Gastroesophageal sphincter (tissue), 4 donors: ENCODE results near the gene LMF2. TPM values are rescaled to one million over a fixed set of nuclear protein-coding genes. Genes with fewer than 3 reads are reported as not detected.

ENCODE experiments used
- ATAC-seq: fragments of 150-250 bp; one replicate; pipeline ENCODE4 v1.9.1; 2016; ENCODE audit warnings: mild to moderate bottlenecking, moderate library complexity
- H3K27ac ChIP-seq, 4 donors: fragments of 200-600 bp; sonication (generic) in 3 of 4; 1 replicate in 3 of 4; 2 replicates in 1 of 4; pipeline ENCODE4 v1.5.1; 2016 to 2019
- H3K27me3 ChIP-seq: fragments of 200-600 bp; sonication (generic); one replicate; pipeline ENCODE4 v1.5.1; 2019
- H3K36me3 ChIP-seq, 2 donors: fragments of 200-600 bp; sonication (generic); one replicate each; pipeline ENCODE4 v1.5.1; 2019; ENCODE audit warnings: control low read depth in 1 of 2
- H3K4me1 ChIP-seq, 3 donors: fragments of 200-600 bp; sonication (generic); 1 replicate in 2 of 3; 2 replicates in 1 of 3; pipeline ENCODE4 v1.5.1; 2016 to 2019; ENCODE audit warnings: control low read depth in 2 of 3
- H3K4me3 ChIP-seq, 2 donors: fragments of 200-600 bp; sonication (generic); one replicate each; pipeline ENCODE4 v1.5.1; 2019; ENCODE audit warnings: mild to moderate bottlenecking in 1 of 2, moderate library complexity in 1 of 2
- H3K9me3 ChIP-seq, 3 donors: fragments of 200-600 bp; sonication (generic); one replicate each; pipeline ENCODE4 v1.5.1; 2017 to 2019; ENCODE audit warnings: control low read depth in 2 of 3
- EP300 ChIP-seq: sonication (generic); formaldehyde crosslinking; IDR thresholded peaks from one replicate; pipeline ENCODE4 v1.6.1; 2017; ENCODE audit warnings: antibody characterized with exemption, mild to moderate bottlenecking
- POLR2A ChIP-seq, 2 donors: fragments of 450-650 bp; IDR thresholded peaks; one replicate each; pipeline ENCODE4 v1.6.1; 2017; ENCODE audit warnings: antibody characterized with exemption in 2 of 2, mild to moderate bottlenecking in 2 of 2, moderate library complexity in 1 of 2
- POLR2AphosphoS5 ChIP-seq: sonication (generic); formaldehyde crosslinking; IDR thresholded peaks from one replicate; pipeline ENCODE4 v1.6.1; 2017; ENCODE audit warnings: antibody characterized with exemption
- WGBS, 2 donors: methylation state at CpG; one replicate each; pipeline ENCODE4 v1.1.5; 2018; ENCODE audit warnings: low coverage in 1 of 2; 5-methylcytosine and 5-hydroxymethylcytosine counted together
- total RNA-seq, 4 donors: library from RNA; depleted of rRNA; stranded (reverse); fragments of >200 nt; gene quantifications; one replicate each; pipeline ENCODE4 v1.1.0, GENCODE V29; 2016
- TF ChIP-seq, protein P1 (sequence below), 4 experiments: fragments of 200-600 bp in 2 of 4; fragments of 450-650 bp in 2 of 4; sonication (generic) in 1 of 4; IDR thresholded peaks; one replicate each; pipeline ENCODE4 v1.5.1; 2017 to 2019; ENCODE audit warnings: antibody characterized with exemption in 4 of 4, mild to moderate bottlenecking in 2 of 4, moderate library complexity in 2 of 4

LMF2 gene
- total RNA-seq, 4 donors from 2014 or later = 35.5 to 58.4 (median 45.1) TPM

DNA sequence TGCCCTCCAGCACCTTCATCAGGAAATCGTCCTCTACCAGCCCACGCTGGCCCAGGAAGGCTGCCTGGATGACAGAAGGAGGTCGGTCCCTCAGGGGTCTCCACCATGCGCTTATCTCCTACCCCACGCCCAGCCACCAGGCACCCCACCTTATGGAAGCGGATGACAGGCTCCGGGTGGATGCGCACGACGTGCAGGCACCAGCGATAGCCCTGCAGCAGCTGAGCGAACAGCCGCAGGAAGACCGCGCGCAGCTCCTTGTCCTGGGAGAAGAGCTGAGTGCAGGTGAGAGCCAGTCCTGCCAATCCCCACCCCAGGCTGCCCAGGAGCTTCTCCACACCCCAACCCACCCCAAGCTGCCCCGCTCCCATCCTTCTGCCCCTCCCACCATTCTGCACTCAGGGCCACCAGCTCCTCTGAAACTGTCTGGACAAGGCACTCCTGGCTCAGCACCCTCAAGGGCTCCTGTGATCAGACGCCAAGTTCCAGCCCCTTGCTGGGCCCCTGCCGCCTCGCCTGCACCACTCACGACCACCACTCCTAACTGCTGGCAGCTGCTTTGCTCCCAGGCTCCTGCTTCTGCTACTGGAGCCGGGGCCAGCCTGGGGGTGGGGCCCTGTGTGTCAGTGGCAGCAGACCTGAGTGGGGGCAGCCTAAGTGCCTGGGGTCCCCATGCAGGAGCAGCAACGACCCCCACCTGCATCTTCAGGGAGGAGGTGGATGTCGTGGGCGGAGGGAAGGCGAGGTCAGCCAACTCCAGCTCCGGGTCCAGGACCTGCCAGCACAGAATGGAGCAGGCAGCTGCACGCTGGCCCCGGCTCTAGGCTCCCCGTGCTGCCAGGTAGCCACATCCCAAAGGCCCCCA lies 42.2 kb downstream of the LMF2 start:
- peaks cover 0 to 81% of the 10 kb centered on the region in 2 donors for H3K36me3 ChIP-seq
- WGBS, 2 donors = 80 to 92% methylated on average over 4 to 8 of the region's 30 CpGs

DNA sequence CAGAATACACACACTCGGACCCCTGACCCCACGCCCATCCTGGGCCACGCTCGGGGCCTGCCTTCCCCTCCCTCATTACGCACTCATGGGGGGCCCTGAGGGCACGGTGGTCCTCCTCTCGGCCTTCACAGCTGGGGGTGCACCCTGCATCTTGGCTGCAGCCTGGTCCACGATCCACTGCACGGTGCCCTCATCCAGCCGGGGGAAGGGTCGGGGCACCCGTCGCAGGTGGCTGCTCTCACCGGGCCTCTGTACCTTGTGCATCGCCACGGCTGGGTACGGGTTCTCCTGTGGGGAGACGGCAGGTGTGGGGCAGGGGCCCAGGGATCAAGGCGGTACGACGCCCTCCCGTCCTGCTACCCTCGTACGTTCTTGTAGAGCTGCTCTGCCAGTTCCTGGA lies 43.1 kb downstream of the LMF2 start:
- H3K27me3 ChIP-seq = no peaks in the 10 kb centered on the region
- H3K4me1 ChIP-seq = peaks cover 0 to 13% (median under 1%) of the 10 kb centered on the region in 3 donors
- no peak overlapping the region for H3K4me3 ChIP-seq
- WGBS, 2 donors = no CpG with 5 or more reads among the region's 24 CpGs
- no peak overlapping the region for H3K27ac ChIP-seq
- TF ChIP-seq POLR2A (IDR thresholded peaks at IDR 0.05) = no peak
- TF ChIP-seq, protein P1, sequence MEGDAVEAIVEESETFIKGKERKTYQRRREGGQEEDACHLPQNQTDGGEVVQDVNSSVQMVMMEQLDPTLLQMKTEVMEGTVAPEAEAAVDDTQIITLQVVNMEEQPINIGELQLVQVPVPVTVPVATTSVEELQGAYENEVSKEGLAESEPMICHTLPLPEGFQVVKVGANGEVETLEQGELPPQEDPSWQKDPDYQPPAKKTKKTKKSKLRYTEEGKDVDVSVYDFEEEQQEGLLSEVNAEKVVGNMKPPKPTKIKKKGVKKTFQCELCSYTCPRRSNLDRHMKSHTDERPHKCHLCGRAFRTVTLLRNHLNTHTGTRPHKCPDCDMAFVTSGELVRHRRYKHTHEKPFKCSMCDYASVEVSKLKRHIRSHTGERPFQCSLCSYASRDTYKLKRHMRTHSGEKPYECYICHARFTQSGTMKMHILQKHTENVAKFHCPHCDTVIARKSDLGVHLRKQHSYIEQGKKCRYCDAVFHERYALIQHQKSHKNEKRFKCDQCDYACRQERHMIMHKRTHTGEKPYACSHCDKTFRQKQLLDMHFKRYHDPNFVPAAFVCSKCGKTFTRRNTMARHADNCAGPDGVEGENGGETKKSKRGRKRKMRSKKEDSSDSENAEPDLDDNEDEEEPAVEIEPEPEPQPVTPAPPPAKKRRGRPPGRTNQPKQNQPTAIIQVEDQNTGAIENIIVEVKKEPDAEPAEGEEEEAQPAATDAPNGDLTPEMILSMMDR (IDR thresholded peaks at IDR 0.05) = no peak
- no peak for TF ChIP-seq EP300
- no peak for TF ChIP-seq POLR2AphosphoS5
- H3K9me3 ChIP-seq = no peaks in the 10 kb centered on the region
- peaks cover 0 to 89% of the 10 kb centered on the region in 2 donors for H3K36me3 ChIP-seq
- ATAC-seq = no peak

More for the DNA sequence above, 42.2 kb downstream of the LMF2 start:
- H3K9me3 ChIP-seq = no peaks in the 10 kb centered on the region
- no peak for ATAC-seq
- H3K27ac ChIP-seq = no peak overlapping the region
- no peaks in the 10 kb centered on the region for H3K27me3 ChIP-seq
- H3K4me1 ChIP-seq = peaks cover 0 to 22% (median 9%) of the 10 kb centered on the region in 3 donors
- H3K4me3 ChIP-seq = no peak overlapping the region
- TF ChIP-seq EP300 = no peak
- no peak for TF ChIP-seq POLR2A (IDR thresholded peaks at IDR 0.05)
- no peak for TF ChIP-seq POLR2AphosphoS5
- TF ChIP-seq, protein P1 (IDR thresholded peaks at IDR 0.05) = no peak

DNA sequence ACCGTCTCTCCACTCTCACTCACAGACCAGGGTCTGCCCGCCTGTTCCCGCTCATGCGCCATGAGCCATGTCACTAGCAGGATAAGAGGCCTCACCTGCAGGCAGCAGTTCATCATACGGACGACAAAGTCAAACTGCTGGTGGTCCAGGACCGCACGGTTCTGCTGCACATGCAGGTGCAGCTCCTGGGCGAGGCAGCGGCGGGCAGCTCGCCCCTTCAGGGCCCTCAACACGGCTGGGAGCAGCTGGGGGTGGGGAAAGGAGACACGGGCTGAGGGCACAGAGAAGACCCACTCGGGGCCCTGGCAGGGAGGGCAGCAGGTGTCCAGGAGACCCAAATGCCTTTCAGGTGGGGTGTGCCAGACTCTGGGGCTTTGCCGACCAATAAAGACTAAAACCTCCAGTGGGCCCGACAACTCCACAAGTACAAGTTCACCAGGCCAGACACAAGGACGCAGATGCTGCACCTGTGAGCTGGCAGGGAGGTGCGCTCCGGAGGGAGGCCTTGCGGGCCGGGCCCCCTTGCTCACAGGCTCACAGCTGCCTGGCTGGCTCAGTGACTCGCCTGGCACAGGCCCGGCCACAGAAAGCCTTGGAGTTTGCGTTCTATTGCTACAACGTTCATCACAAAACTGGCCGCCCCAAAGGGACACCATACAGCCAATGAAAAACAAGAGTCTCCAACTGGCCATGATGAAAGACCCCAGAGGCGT lies 44.2 kb downstream of the LMF2 start:
- peaks cover 0 to 2% (median 0%) of the 10 kb centered on the region in 3 donors for H3K4me1 ChIP-seq
- ATAC-seq = no peak
- H3K9me3 ChIP-seq = no peaks in the 10 kb centered on the region
- H3K36me3 ChIP-seq = peaks cover 0 to 100% of the 10 kb centered on the region in 2 donors
- H3K27me3 ChIP-seq = no peaks in the 10 kb centered on the region
- H3K4me3 ChIP-seq = no peak overlapping the region
- H3K27ac ChIP-seq = no peak overlapping the region
- TF ChIP-seq, protein P1 (IDR thresholded peaks at IDR 0.05) = no peak
- no CpG with 5 or more reads among the region's 28 CpGs for WGBS, 2 donors

DNA sequence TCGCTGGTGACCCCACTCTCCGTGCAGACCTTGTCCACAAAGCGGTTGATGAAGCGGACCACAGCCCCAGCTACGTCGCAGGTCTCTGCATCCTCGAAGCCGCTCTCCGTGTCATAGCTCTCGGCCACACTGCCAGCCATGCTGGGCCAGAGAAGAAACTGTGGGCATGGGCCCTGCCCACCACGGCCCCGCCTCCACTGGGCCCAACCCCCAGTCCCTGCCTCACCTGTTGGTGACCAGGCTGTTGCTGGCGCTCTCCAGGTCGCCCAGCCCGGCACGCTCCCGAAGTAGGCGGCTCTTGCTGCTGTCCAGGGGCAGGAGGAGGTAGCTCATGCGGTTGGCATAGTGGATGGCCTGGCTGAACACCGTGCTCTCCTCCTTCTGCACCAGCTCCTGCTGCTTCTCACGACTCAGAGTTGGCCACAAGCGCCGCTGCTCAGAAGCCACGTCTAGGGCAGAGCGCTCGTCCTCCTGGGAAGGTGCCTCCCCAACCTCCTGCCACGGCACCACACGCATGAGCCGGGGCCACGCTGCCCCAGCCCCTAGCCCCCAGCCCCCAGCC lies 45.4 kb downstream of the LMF2 start:
- no peak overlapping the region for H3K27ac ChIP-seq
- no peak for TF ChIP-seq POLR2A (IDR thresholded peaks at IDR 0.05)
- no peak for TF ChIP-seq POLR2AphosphoS5
- TF ChIP-seq EP300 = no peak
- TF ChIP-seq, protein P1 (IDR thresholded peaks at IDR 0.05) = no peak
- no peak for ATAC-seq
- no peaks in the 10 kb centered on the region for H3K9me3 ChIP-seq
- H3K27me3 ChIP-seq = no peaks in the 10 kb centered on the region
- H3K4me3 ChIP-seq = no peak overlapping the region
- 90 to 94% methylated on average over 2 to 6 of the region's 30 CpGs for WGBS, 2 donors
- no peaks in the 10 kb centered on the region for H3K4me1 ChIP-seq
- peaks cover 0 to 100% of the 10 kb centered on the region in 2 donors for H3K36me3 ChIP-seq
